Neural progenitor cell (in vitro differentiated cells): ENCODE results near the gene MROH8. TPM values are rescaled to one million over a fixed set of nuclear protein-coding genes. Genes with fewer than 3 reads are reported as not detected.

ENCODE experiments used
- DNase-seq: peaks from one replicate; pipeline ENCODE4 v3.0.0-alpha.2; 2016; ENCODE audit warnings: low spot score
- H2AFZ ChIP-seq: fragments of 200-600 bp; sonication (generic); replicated peaks from 2 replicates; pipeline ENCODE4 v1.6.1; 2016; ENCODE audit warnings: antibody characterized with exemption
- H3F3A ChIP-seq: fragments of 200-600 bp; sonication (generic); 2 replicates; pipeline ENCODE4 v1.6.1; 2016; ENCODE audit warnings: antibody characterized with exemption, low read depth
- H3K27ac ChIP-seq: fragments of 200-600 bp; sonication (generic); 2 replicates; pipeline ENCODE4 v1.5.1; 2016; ENCODE audit warnings: mild to moderate bottlenecking
- H3K27me3 ChIP-seq: fragments of 200-600 bp; sonication (generic); 2 replicates; pipeline ENCODE4 v1.6.1; 2016; ENCODE audit warnings: mild to moderate bottlenecking, moderate library complexity
- H3K36me3 ChIP-seq: fragments of 200-600 bp; sonication (generic); 2 replicates; pipeline ENCODE4 v1.5.1; 2016
- H3K4me1 ChIP-seq: fragments of 200-600 bp; sonication (generic); 2 replicates; pipeline ENCODE4 v1.6.1; 2016; ENCODE audit warnings: mixed run types
- H3K4me2 ChIP-seq: fragments of 200-600 bp; sonication (generic); 2 replicates; pipeline ENCODE4 v1.6.1; 2016
- H3K4me3 ChIP-seq: fragments of 200-600 bp; sonication (generic); 2 replicates; pipeline ENCODE4 v1.5.1; 2016
- H3K79me2 ChIP-seq: fragments of 200-600 bp; sonication (generic); 2 replicates; pipeline ENCODE4 v1.6.1; 2016; ENCODE audit warnings: low read depth
- H3K9ac ChIP-seq: fragments of 200-600 bp; sonication (generic); 2 replicates; pipeline ENCODE4 v1.6.1; 2016
- H3K9me3 ChIP-seq: fragments of 200-600 bp; sonication (generic); 2 replicates; pipeline ENCODE4 v1.5.1; 2016; ENCODE audit warnings: low read depth
- H4K20me1 ChIP-seq: fragments of 200-600 bp; sonication (generic); 2 replicates; pipeline ENCODE4 v1.6.1; 2016; ENCODE audit warnings: low read depth
- H3K27ac Mint-ChIP-seq: 3 replicates; pipeline ENCODE4 v1.8.0; 2021; ENCODE audit warnings: mixed read lengths
- H3K27me3 Mint-ChIP-seq: 2 replicates; pipeline ENCODE4 v1.8.0; 2022; ENCODE audit warnings: low read depth, mild to moderate bottlenecking, inconsistent platforms, moderate library complexity, mixed read lengths; ENCODE audit not compliant: insufficient read depth
- H3K36me3 Mint-ChIP-seq: 3 replicates; pipeline ENCODE4 v1.8.0; 2021; ENCODE audit warnings: mixed read lengths
- H3K4me1 Mint-ChIP-seq: 3 replicates; pipeline ENCODE4 v1.8.0; 2021; ENCODE audit warnings: mixed read lengths
- H3K4me3 Mint-ChIP-seq: 3 replicates; pipeline ENCODE4 v1.8.0; 2021; ENCODE audit warnings: mild to moderate bottlenecking, moderate library complexity, mixed read lengths
- H3K9me3 Mint-ChIP-seq: 3 replicates; pipeline ENCODE4 v1.8.0; 2020; ENCODE audit warnings: mixed read lengths
- EZH2 ChIP-seq: fragments of 200-600 bp; sonication (generic); IDR thresholded peaks from 2 replicates; pipeline ENCODE4 v1.6.1; 2017; ENCODE audit warnings: antibody characterized with exemption, mild to moderate bottlenecking, moderate library complexity
- EZH2phosphoT487 ChIP-seq: fragments of 200-600 bp; sonication (generic); IDR thresholded peaks from 2 replicates; pipeline ENCODE4 v1.6.1; 2017; ENCODE audit warnings: antibody characterized with exemption
- total RNA-seq: library from RNA; depleted of rRNA; stranded (reverse); fragments of >200 nt; gene quantifications from 2 replicates; pipeline ENCODE4 v1.2.3, GENCODE V29; 2015; ENCODE audit warnings: low replicate concordance
- TF ChIP-seq, protein P1 (sequence below): fragments of 200-600 bp; sonication (generic); IDR thresholded peaks from 2 replicates; pipeline ENCODE4 v1.5.1; 2017; ENCODE audit warnings: antibody characterized with exemption, mild to moderate bottlenecking

The MROH8 gene
- total RNA-seq, 1 donor from 2014 or later = 3.5 TPM

DNA sequence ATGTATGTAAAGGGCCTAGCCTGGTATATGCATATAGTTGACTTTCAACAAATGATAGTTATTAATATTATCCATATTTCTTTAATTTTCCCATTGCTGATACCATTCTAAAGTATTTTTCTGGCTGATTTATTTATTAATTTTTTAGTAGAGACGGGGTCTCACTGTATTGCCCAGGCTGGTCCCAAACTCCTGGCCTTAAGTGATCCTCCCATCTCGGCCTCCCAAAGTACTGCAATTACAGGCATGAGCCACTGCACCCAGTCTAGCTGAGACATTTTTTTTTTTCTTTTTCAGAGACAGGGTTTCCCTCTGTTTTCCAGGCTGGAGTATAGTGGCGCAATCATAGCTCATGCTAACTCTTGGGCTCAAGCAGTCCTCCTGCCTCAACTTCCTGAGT, 29.8 kb upstream of the MROH8 start:
- Histone ChIP-seq H4K20me1 (no peaks in the 10 kb centered on the region), H3K9me3 (no peaks in the 10 kb centered on the region), H3K27me3 (no peaks in the 10 kb centered on the region), H3K4me3 (no peak overlapping the region), H3F3A (peaks cover 56% of the 10 kb centered on the region), H3K36me3 (peaks cover 48% of the 10 kb centered on the region), H2AFZ (no peak overlapping the region), H3K4me1 (peaks cover 25% of the 10 kb centered on the region), H3K27ac (peak overlapping the region; percentile 8), H3K79me2 (peaks cover 16% of the 10 kb centered on the region), H3K4me2 (no peak overlapping the region), H3K9ac (no peak overlapping the region)
- Mint-ChIP-seq H3K27ac (no peak overlapping the region), H3K27me3 (no peaks in the 10 kb centered on the region), H3K4me3 (no peak overlapping the region), H3K9me3 (no peaks in the 10 kb centered on the region), H3K36me3 (peaks cover 35% of the 10 kb centered on the region), H3K4me1 (peaks cover 31% of the 10 kb centered on the region)
- no peak for DNase-seq
- TF ChIP-seq EZH2 (no peak), EZH2phosphoT487 (no peak)
- TF ChIP-seq, protein P1, sequence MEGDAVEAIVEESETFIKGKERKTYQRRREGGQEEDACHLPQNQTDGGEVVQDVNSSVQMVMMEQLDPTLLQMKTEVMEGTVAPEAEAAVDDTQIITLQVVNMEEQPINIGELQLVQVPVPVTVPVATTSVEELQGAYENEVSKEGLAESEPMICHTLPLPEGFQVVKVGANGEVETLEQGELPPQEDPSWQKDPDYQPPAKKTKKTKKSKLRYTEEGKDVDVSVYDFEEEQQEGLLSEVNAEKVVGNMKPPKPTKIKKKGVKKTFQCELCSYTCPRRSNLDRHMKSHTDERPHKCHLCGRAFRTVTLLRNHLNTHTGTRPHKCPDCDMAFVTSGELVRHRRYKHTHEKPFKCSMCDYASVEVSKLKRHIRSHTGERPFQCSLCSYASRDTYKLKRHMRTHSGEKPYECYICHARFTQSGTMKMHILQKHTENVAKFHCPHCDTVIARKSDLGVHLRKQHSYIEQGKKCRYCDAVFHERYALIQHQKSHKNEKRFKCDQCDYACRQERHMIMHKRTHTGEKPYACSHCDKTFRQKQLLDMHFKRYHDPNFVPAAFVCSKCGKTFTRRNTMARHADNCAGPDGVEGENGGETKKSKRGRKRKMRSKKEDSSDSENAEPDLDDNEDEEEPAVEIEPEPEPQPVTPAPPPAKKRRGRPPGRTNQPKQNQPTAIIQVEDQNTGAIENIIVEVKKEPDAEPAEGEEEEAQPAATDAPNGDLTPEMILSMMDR = no peak

DNA sequence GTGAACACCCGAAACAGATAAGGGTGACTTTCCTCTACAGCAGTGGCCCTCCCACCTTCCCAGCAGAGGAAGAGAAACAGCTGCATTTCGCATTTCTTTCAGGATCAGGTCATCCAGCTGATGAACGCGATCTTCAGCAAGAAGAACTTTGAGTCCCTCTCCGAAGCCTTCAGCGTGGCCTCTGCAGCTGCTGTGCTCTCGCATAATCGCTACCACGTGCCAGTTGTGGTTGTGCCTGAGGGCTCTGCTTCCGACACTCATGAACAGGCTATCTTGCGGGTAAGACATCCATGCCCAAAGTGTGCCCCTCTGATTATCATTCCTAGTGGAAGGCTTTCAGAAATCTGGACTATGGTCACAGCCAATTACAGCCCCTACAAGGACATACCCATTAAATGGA, 27.8 kb upstream of the MROH8 start:
- Mint-ChIP-seq H3K27me3 (no peaks in the 10 kb centered on the region), H3K4me1 (peaks cover 45% of the 10 kb centered on the region), H3K36me3 (peaks cover 33% of the 10 kb centered on the region), H3K4me3 (no peak overlapping the region), H3K27ac (no peak overlapping the region), H3K9me3 (no peaks in the 10 kb centered on the region)
- DNase-seq = no peak
- Histone ChIP-seq H3K27me3 (no peaks in the 10 kb centered on the region), H3K36me3 (peaks cover 41% of the 10 kb centered on the region), H3K4me1 (peaks cover 29% of the 10 kb centered on the region), H3F3A (peaks cover 45% of the 10 kb centered on the region), H3K9me3 (no peaks in the 10 kb centered on the region), H3K4me2 (no peak overlapping the region), H4K20me1 (no peaks in the 10 kb centered on the region), H3K4me3 (no peak overlapping the region), H3K79me2 (peaks cover 36% of the 10 kb centered on the region), H3K27ac (peak overlapping the region; percentile 12), H2AFZ (no peak overlapping the region), H3K9ac (no peak overlapping the region)
- TF ChIP-seq EZH2 (no peak), EZH2phosphoT487 (no peak)
- TF ChIP-seq, protein P1 = no peak

DNA sequence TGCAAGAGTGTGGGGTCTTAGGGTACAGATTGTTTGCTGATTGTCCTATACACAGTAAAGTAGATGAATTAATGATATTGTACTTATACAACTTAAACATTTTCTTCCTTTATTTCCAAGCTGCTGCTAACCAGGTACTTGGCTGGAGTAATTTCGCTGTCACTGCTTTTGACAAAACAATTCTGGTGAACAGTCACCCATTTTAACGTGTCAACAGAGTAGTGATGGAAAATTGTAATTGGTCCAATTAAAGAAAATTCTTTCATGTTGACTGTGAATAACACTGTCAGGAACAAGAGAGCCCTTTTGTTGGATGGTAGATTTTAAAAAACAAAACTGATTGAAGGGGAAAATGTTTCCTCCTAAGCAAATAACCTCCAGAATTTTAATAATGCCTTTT, 26.4 kb upstream of the MROH8 start:
- Mint-ChIP-seq H3K9me3 (no peaks in the 10 kb centered on the region), H3K4me1 (peaks cover 49% of the 10 kb centered on the region), H3K4me3 (peak overlapping the region; percentile 34), H3K36me3 (peaks cover 41% of the 10 kb centered on the region), H3K27me3 (peaks cover 3% of the 10 kb centered on the region), H3K27ac (peak overlapping the region; percentile 98)
- H3K9ac ChIP-seq = no peak overlapping the region
- H3K79me2 ChIP-seq = peaks cover 49% of the 10 kb centered on the region
- no peak for DNase-seq
- H3K4me3 ChIP-seq = no peak overlapping the region
- peaks cover 29% of the 10 kb centered on the region for H3K4me1 ChIP-seq
- H3K4me2 ChIP-seq = peak overlapping the region; percentile 55
- H2AFZ ChIP-seq = no peak overlapping the region
- peak overlapping the region; percentile 96 for H3K27ac ChIP-seq
- TF ChIP-seq EZH2phosphoT487 = no peak
- TF ChIP-seq, protein P1 = no peak
- no peak for TF ChIP-seq EZH2
- no peaks in the 10 kb centered on the region for H4K20me1 ChIP-seq
- no peaks in the 10 kb centered on the region for H3K9me3 ChIP-seq
- peaks cover 41% of the 10 kb centered on the region for H3K36me3 ChIP-seq
- peaks cover 45% of the 10 kb centered on the region for H3F3A ChIP-seq
- no peaks in the 10 kb centered on the region for H3K27me3 ChIP-seq
